WI38 (cell line): ENCODE measurements around the gene SMIM14.
"Not testable (repeated sequence)": the region's sequence is repeated elsewhere in the genome, so short reads cannot be mapped to it uniquely, and the experiment has no call there.

Source experiments
- H3K4me3 ChIP-seq: 2 replicates; pipeline ENCODE4 v1.5.1; 2011; ENCODE audit warnings: low read depth, mild to moderate bottlenecking, control low read depth, low read length
- CTCF ChIP-seq: IDR thresholded peaks from 2 replicates; pipeline ENCODE4 v1.5.1; 2012; ENCODE audit warnings: low read depth, mild to moderate bottlenecking, control low read depth, low read length

SMIM14 gene

GRCh38 chr4:39563346-39563847 is 75.3 kb downstream of the SMIM14 start:
- no peak overlapping the region for H3K4me3 ChIP-seq
- no peak for TF ChIP-seq CTCF

- no peak for TF ChIP-seq CTCF
- no peak overlapping the region for H3K4me3 ChIP-seq
Observed at GRCh38 chr4:39562792-39563191, 75.9 kb downstream of the SMIM14 start.

- no peak for TF ChIP-seq CTCF
- no peak overlapping the region for H3K4me3 ChIP-seq
Observed at GRCh38 chr4:39559626-39560025, 79.0 kb downstream of the SMIM14 start.

GRCh38 chr4:39555472-39555871 is 83.2 kb downstream of the SMIM14 start:
- no peak for TF ChIP-seq CTCF
- no peak overlapping the region for H3K4me3 ChIP-seq

- no peak for TF ChIP-seq CTCF
- H3K4me3 ChIP-seq: no peak overlapping the region
Observed at GRCh38 chr4:39548425-39549067, 90.1 kb downstream of the SMIM14 start.

- no peak overlapping the region for H3K4me3 ChIP-seq
- TF ChIP-seq CTCF: no peak
Observed at GRCh38 chr4:39544580-39545315, 93.9 kb downstream of the SMIM14 start.

GRCh38 chr4:39544080-39544479 is 94.6 kb downstream of the SMIM14 start:
- not testable (repeated sequence) for H3K4me3 ChIP-seq
